GM21526 (cell line): ENCODE measurements around the gene SLC35D2.

Experiments used
- ATAC-seq: cut with Tn5 transposase; IDR thresholded peaks from one replicate; pipeline ENCODE4 v1.9.1; 2021; ENCODE audit warnings: moderate library complexity; ENCODE audit not compliant: unreplicated experiment, low FRiP score

SLC35D2 gene

GRCh38 chr9:96383165-96383942 lies at the start of gene SLC35D2:
SLC35D2 (minus strand) TSS chr9:96383711; CDS start chr9:96383634, 77 bp downstream.
- no peak for ATAC-seq

- no peak for ATAC-seq
Observed at GRCh38 chr9:96430377-96430776, 46.9 kb upstream of the SLC35D2 start.

- ATAC-seq: no peak
Observed at GRCh38 chr9:96429732-96430131, 46.2 kb upstream of the SLC35D2 start.

- ATAC-seq: no peak
Observed at GRCh38 chr9:96425500-96426169, 42.1 kb upstream of the SLC35D2 start.

- no peak for ATAC-seq
Observed at GRCh38 chr9:96423985-96424336, 40.5 kb upstream of the SLC35D2 start.

GRCh38 chr9:96423322-96423984 lies 39.9 kb upstream of the SLC35D2 start:
- ATAC-seq: no peak

- ATAC-seq: no peak
Observed at GRCh38 chr9:96420468-96421219, 37.1 kb upstream of the SLC35D2 start.

- no peak for ATAC-seq
Observed at GRCh38 chr9:96419691-96419969, 36.1 kb upstream of the SLC35D2 start.

GRCh38 chr9:96418920-96419690 lies 35.6 kb upstream of the SLC35D2 start:
- ATAC-seq: peak; percentile 29

- peak; percentile 59 for ATAC-seq
Observed at GRCh38 chr9:96418083-96418919, 34.8 kb upstream of the SLC35D2 start, which contains the start of gene ZNF367. ZNF367 (minus strand) TSS chr9:96418370; CDS start chr9:96418032, 338 bp downstream.

GRCh38 chr9:96417661-96418082 lies 34.2 kb upstream of the SLC35D2 start:
- ATAC-seq: no peak

GRCh38 chr9:96417051-96417586 lies 33.6 kb upstream of the SLC35D2 start:
- peak; percentile 24 for ATAC-seq

GRCh38 chr9:96413302-96414221 lies 30.1 kb upstream of the SLC35D2 start:
- no peak for ATAC-seq

- no peak for ATAC-seq
Observed at GRCh38 chr9:96412174-96412913, 28.8 kb upstream of the SLC35D2 start.

- ATAC-seq: no peak
Observed at GRCh38 chr9:96411129-96411838, 27.8 kb upstream of the SLC35D2 start.

GRCh38 chr9:96408409-96409280 lies 25.1 kb upstream of the SLC35D2 start:
- no peak for ATAC-seq
